Progenitor cell of endocrine pancreas (in vitro differentiated cells): ENCODE data around the gene C11orf98. TPM values are rescaled to one million over a fixed set of nuclear protein-coding genes. Genes with fewer than 3 reads are reported as not detected.
A peak's percentile ranks its signal among the peaks of the same experiment; 100 is the strongest.

ENCODE experiments used
- DNase-seq: peaks from one replicate; pipeline ENCODE4 v3.0.0; 2021; ENCODE audit warnings: low spot score; ENCODE audit not compliant: unreplicated experiment
- H3K27ac Mint-ChIP-seq: 2 replicates; pipeline ENCODE4 v1.8.0; 2021; ENCODE audit warnings: mild to moderate bottlenecking, moderate library complexity, mixed read lengths
- H3K27me3 Mint-ChIP-seq: 2 replicates; pipeline ENCODE4 v1.8.0; 2021; ENCODE audit warnings: mixed read lengths
- H3K36me3 Mint-ChIP-seq: 2 replicates; pipeline ENCODE4 v1.8.0; 2022; ENCODE audit warnings: mixed read lengths; ENCODE audit not compliant: insufficient read depth
- H3K4me1 Mint-ChIP-seq: 2 replicates; pipeline ENCODE4 v1.8.0; 2021; ENCODE audit warnings: low read depth, mixed read lengths
- H3K4me3 Mint-ChIP-seq: 2 replicates; pipeline ENCODE4 v1.8.0; 2021; ENCODE audit warnings: low read depth, mild to moderate bottlenecking, moderate library complexity, mixed read lengths
- H3K9me3 Mint-ChIP-seq: 2 replicates; pipeline ENCODE4 v1.8.0; 2021; ENCODE audit warnings: low read depth, mixed read lengths
- long read RNA-seq: library from polyadenylated mRNA; unstranded; transcript quantifications from one replicate; pipeline ENCODE4 v2.0.0, GENCODE V29; 2020
- total RNA-seq: library from RNA; stranded (reverse); gene quantifications from 2 replicates; pipeline ENCODE4 v1.2.1, GENCODE V29; 2021
- TF ChIP-seq, protein P1 (sequence below): fragments of 200-600 bp; sonication (generic); IDR thresholded peaks from one replicate; pipeline ENCODE4 v1.5.0; 2021; ENCODE audit warnings: antibody characterized with exemption, mild to moderate bottlenecking; ENCODE audit not compliant: unreplicated experiment

The C11orf98 gene
- total RNA-seq: 71.7 and 73.5 TPM in 2 replicates
- long read RNA-seq, transcript C11orf98-201 (4 exons, 654 nt): major isoform, 9 of 9 reads
- long read RNA-seq, partial matches to known transcripts: 0 of 9 reads
- long read RNA-seq, other reads (novel, unspliced or antisense): 0 of 9 reads

DNA sequence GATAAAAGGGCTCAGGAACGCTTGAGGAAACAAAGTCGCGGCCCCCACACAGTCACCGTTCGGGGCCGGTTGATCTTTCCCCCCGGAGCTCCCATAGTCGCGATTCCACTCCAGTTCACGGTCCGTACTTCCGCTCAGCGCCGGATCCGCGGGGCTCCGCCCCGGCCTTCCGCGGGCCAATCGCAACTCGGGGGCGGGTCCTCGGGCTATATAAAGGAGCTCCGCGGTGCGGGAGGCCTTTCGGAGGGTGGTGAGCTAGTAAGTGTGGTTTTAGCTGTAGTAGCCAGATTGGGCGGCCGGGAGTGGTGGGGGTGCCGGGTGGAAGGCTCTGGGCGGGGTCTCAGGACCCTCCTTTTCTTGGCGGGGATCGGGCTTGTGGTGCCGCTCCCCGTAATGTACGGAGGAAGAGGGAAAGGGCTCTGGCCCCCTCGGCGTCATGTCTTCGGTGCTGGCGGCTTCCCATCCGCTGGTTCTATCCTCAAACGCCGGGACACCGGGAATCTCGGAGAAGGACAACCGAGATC is at the start of gene C11orf98, which contains the start of gene CSKMT:
Gene C11orf98 (minus strand): TSS at position 136 of the 524 bp plus-strand sequence. CDS start 41 bp downstream, at position 95.
Gene CSKMT (plus strand): TSS at position 238 of the 524 bp plus-strand sequence. CDS start 568 bp downstream, outside the sequence.
- H3K36me3 Mint-ChIP-seq: peaks cover 5% of the 10 kb centered on the region
- no peaks in the 10 kb centered on the region for H3K9me3 Mint-ChIP-seq

GRCh38 chr11:62713343-62713742 is 48.3 kb upstream of the C11orf98 start:
- H3K27me3 Mint-ChIP-seq: no peaks in the 10 kb centered on the region
- no peak for DNase-seq
- peaks cover 32% of the 10 kb centered on the region for H3K36me3 Mint-ChIP-seq
- no peak overlapping the region for H3K4me3 Mint-ChIP-seq
- peaks cover 25% of the 10 kb centered on the region for H3K4me1 Mint-ChIP-seq
- TF ChIP-seq, protein P1, sequence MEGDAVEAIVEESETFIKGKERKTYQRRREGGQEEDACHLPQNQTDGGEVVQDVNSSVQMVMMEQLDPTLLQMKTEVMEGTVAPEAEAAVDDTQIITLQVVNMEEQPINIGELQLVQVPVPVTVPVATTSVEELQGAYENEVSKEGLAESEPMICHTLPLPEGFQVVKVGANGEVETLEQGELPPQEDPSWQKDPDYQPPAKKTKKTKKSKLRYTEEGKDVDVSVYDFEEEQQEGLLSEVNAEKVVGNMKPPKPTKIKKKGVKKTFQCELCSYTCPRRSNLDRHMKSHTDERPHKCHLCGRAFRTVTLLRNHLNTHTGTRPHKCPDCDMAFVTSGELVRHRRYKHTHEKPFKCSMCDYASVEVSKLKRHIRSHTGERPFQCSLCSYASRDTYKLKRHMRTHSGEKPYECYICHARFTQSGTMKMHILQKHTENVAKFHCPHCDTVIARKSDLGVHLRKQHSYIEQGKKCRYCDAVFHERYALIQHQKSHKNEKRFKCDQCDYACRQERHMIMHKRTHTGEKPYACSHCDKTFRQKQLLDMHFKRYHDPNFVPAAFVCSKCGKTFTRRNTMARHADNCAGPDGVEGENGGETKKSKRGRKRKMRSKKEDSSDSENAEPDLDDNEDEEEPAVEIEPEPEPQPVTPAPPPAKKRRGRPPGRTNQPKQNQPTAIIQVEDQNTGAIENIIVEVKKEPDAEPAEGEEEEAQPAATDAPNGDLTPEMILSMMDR: no peak
- peak overlapping the region; percentile 86 for H3K27ac Mint-ChIP-seq
- H3K9me3 Mint-ChIP-seq: no peaks in the 10 kb centered on the region

More for the DNA sequence above, at the start of gene C11orf98, which contains the start of gene CSKMT:
- Mint-ChIP-seq H3K27me3 (no peaks in the 10 kb centered on the region), H3K4me1 (peaks cover 11% of the 10 kb centered on the region), H3K4me3 (peak within 1 kb of the TSS; percentile 88), H3K27ac (peak within 1 kb of the TSS; percentile 98)
- TF ChIP-seq, protein P1: no peak
- DNase-seq: peak; percentile 96

- Mint-ChIP-seq H3K27me3 (no peaks in the 10 kb centered on the region), H3K4me3 (no peak overlapping the region), H3K4me1 (peaks cover 26% of the 10 kb centered on the region), H3K9me3 (no peaks in the 10 kb centered on the region), H3K36me3 (peaks cover 28% of the 10 kb centered on the region), H3K27ac (peak overlapping the region; percentile 86)
- DNase-seq: no peak
- TF ChIP-seq, protein P1: no peak
These were observed 47.9 kb upstream of the C11orf98 start for GRCh38 chr11:62712861-62713260.

GRCh38 chr11:62712276-62712812 is 47.3 kb upstream of the C11orf98 start:
- Mint-ChIP-seq H3K27ac (peak overlapping the region; percentile 86), H3K4me1 (peaks cover 27% of the 10 kb centered on the region), H3K36me3 (peaks cover 26% of the 10 kb centered on the region), H3K27me3 (no peaks in the 10 kb centered on the region), H3K9me3 (no peaks in the 10 kb centered on the region), H3K4me3 (no peak overlapping the region)
- no peak for DNase-seq
- TF ChIP-seq, protein P1: no peak

- peak overlapping the region; percentile 95 for H3K4me3 Mint-ChIP-seq
- TF ChIP-seq, protein P1: no peak
- DNase-seq: no peak
- H3K9me3 Mint-ChIP-seq: no peaks in the 10 kb centered on the region
- H3K4me1 Mint-ChIP-seq: peaks cover 43% of the 10 kb centered on the region
- H3K27me3 Mint-ChIP-seq: no peaks in the 10 kb centered on the region
- H3K27ac Mint-ChIP-seq: peak overlapping the region; percentile 99
- peaks cover 16% of the 10 kb centered on the region for H3K36me3 Mint-ChIP-seq
These were observed 45.0 kb upstream of the C11orf98 start for GRCh38 chr11:62710001-62710345.
